K562 (cell line): ENCODE measurements around the gene LST1. TPM values are rescaled to one million over a fixed set of nuclear protein-coding genes. Genes with fewer than 3 reads are reported as not detected.

Experiments
- E2F5 ChIP-seq: sonication (generic); formaldehyde crosslinking; IDR thresholded peaks from 2 replicates; pipeline ENCODE4 v1.8.0; 2022; ENCODE audit warnings: mild to moderate bottlenecking, missing genetic modification reagents
- FIP1L1 ChIP-seq: fragments of 200-400 bp; formaldehyde crosslinking; IDR thresholded peaks from 2 replicates; pipeline ENCODE4 v1.6.1; 2018; ENCODE audit warnings: mild to moderate bottlenecking, low read depth, low read length; ENCODE audit not compliant: poor library complexity, severe bottlenecking
- KAT2B ChIP-seq: IDR thresholded peaks from one replicate; pipeline ENCODE4 v1.6.1; 2012; ENCODE audit warnings: low read depth, mild to moderate bottlenecking, control low read depth, inconsistent platforms, low read length, moderate library complexity
- MCM3 ChIP-seq: fragments of 450-650 bp; IDR thresholded peaks from 2 replicates; pipeline ENCODE4 v1.6.1; 2016
- MCM7 ChIP-seq, 2 experiments: fragments of 450-650 bp; IDR thresholded peaks; 2 replicates each; pipeline ENCODE4 v1.6.1; 2016 to 2018
- MNT ChIP-seq, 2 experiments: fragments of 450-650 bp; conservative IDR thresholded peaks; 2 replicates each; pipeline ENCODE4 v1.6.1; 2017; ENCODE audit warnings: mild to moderate bottlenecking in 2 of 2, moderate library complexity in 2 of 2
- PHB2 ChIP-seq: fragments of 450-650 bp; IDR thresholded peaks from 2 replicates; pipeline ENCODE4 v1.6.1; 2017; ENCODE audit warnings: low read depth
- POLR2H ChIP-seq: IDR thresholded peaks from 2 replicates; pipeline ENCODE4 v1.6.1; 2016; ENCODE audit warnings: missing genetic modification characterization, low read depth, mild to moderate bottlenecking, control low read depth, missing compliant biosample characterization, moderate library complexity
- SOX6 ChIP-seq: fragments of 450-650 bp; IDR thresholded peaks from 2 replicates; pipeline ENCODE4 v1.6.1; 2014; ENCODE audit warnings: mild to moderate bottlenecking
- ZBTB49 ChIP-seq: sonication (generic); formaldehyde crosslinking; IDR thresholded peaks from 2 replicates; pipeline ENCODE4 v1.8.0; 2022; ENCODE audit warnings: missing genetic modification reagents, mild to moderate bottlenecking, borderline replicate concordance
- ZNF3 ChIP-seq: fragments of 250-450 bp; sonication (Bioruptor Pico); IDR thresholded peaks from 2 replicates; pipeline ENCODE4 v1.5.0; 2021; ENCODE audit warnings: mild to moderate bottlenecking, moderate library complexity
- polyA plus RNA-seq, 8 experiments: library from polyadenylated mRNA; depleted of rRNA in 4 of 8; stranded (reverse) in 5 of 8; unstranded in 3 of 8; fragments of >200 nt; fragmentation: Nextera tagmentation in 2 of 8; fragmentation: Illumina TruSeq in 1 of 8; extraction: Ambion mirVana in 2 of 8; extraction: Trizol in 1 of 8; gene quantifications; 2 replicates each; pipeline versions ENCODE4 v1.2.1 to v1.2.3, GENCODE V29; 2011 to 2014; ENCODE audit warnings: inconsistent platforms in 1 of 8, missing spikeins in 1 of 8
- total RNA-seq, 7 experiments: library from RNA; depleted of rRNA in 6 of 7; stranded (reverse); fragments of >200 nt in 6 of 7; fragmentation: Illumina TruSeq in 2 of 7; extraction: Trizol in 2 of 7; gene quantifications; 2 replicates each; pipeline versions ENCODE4 v1.2.1 to v1.2.3, GENCODE V29; 2011 to 2021; ENCODE audit warnings: low replicate concordance in 1 of 7
- TF ChIP-seq, protein P1 (sequence below), 2 experiments: fragments of 450-650 bp in 1 of 2; sonication (generic) in 1 of 2; formaldehyde crosslinking in 1 of 2; IDR thresholded peaks; 2 replicates each; pipeline versions ENCODE4 v1.7.1 to v1.9.0; 2016 to 2022; ENCODE audit warnings: inconsistent platforms in 1 of 2, mild to moderate bottlenecking in 1 of 2, missing genetic modification reagents in 1 of 2

The LST1 gene
- total and polyA plus RNA-seq, 9 of the 15 experiments (the other 6 are each of a cell fraction or from before 2014, with no cell fraction given), result 0.82 to 7.8 (median 1.7) TPM

- TF ChIP-seq, protein P1, sequence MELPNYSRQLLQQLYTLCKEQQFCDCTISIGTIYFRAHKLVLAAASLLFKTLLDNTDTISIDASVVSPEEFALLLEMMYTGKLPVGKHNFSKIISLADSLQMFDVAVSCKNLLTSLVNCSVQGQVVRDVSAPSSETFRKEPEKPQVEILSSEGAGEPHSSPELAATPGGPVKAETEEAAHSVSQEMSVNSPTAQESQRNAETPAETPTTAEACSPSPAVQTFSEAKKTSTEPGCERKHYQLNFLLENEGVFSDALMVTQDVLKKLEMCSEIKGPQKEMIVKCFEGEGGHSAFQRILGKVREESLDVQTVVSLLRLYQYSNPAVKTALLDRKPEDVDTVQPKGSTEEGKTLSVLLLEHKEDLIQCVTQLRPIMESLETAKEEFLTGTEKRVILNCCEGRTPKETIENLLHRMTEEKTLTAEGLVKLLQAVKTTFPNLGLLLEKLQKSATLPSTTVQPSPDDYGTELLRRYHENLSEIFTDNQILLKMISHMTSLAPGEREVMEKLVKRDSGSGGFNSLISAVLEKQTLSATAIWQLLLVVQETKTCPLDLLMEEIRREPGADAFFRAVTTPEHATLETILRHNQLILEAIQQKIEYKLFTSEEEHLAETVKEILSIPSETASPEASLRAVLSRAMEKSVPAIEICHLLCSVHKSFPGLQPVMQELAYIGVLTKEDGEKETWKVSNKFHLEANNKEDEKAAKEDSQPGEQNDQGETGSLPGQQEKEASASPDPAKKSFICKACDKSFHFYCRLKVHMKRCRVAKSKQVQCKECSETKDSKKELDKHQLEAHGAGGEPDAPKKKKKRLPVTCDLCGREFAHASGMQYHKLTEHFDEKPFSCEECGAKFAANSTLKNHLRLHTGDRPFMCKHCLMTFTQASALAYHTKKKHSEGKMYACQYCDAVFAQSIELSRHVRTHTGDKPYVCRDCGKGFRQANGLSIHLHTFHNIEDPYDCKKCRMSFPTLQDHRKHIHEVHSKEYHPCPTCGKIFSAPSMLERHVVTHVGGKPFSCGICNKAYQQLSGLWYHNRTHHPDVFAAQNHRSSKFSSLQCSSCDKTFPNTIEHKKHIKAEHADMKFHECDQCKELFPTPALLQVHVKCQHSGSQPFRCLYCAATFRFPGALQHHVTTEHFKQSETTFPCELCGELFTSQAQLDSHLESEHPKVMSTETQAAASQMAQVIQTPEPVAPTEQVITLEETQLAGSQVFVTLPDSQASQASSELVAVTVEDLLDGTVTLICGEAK (IDR thresholded peaks at IDR 0.05), result no peak
- TF ChIP-seq, protein P1 (CRISPR knock-in tag; IDR thresholded peaks at IDR 0.05), result no peak
- TF ChIP-seq ZNF3 (no peak), SOX6 (peak; percentile 56; the same call in 1 of the 2 replicates), POLR2H (tag) (peak; percentile 96), MCM3 (no peak), KAT2B (no peak), ZBTB49 (CRISPR knock-in tag) (no peak), MNT (conservative IDR thresholded peaks at IDR 0.05) (peak; percentile 71 to 90), MCM7 (IDR thresholded peaks at IDR 0.05) (no peak), PHB2 (no peak), FIP1L1 (no peak), E2F5 (CRISPR knock-in tag) (0 out of 2 replicates have a peak, but pooled peaks have one; percentile 86)
Measured at GRCh38 chr6:31619805-31620585, 33.9 kb downstream of the LST1 start (continued).
